KBM-7 (cell line): Measurements from ENCODE around the gene DCLK1.

Source experiments
- DNase-seq: peaks from one replicate; pipeline ENCODE4 v3.0.0-alpha.2; 2015
- in situ Hi-C: fragments of 300-500 bp; cut with MboI; formaldehyde crosslinking; loops from 2 replicates; pipeline ENCODE4 v1.14.3; 2020; ENCODE audit warnings: low sequenced_read_pairs, low pct_unique_long_range_greater_than_20kb, mixed read lengths

The DCLK1 gene

GRCh38 chr13:35926859-35927530 is 204.2 kb downstream of the DCLK1 start:
- in situ Hi-C loops: no loop called here
- DNase-seq: no peak

DNA sequence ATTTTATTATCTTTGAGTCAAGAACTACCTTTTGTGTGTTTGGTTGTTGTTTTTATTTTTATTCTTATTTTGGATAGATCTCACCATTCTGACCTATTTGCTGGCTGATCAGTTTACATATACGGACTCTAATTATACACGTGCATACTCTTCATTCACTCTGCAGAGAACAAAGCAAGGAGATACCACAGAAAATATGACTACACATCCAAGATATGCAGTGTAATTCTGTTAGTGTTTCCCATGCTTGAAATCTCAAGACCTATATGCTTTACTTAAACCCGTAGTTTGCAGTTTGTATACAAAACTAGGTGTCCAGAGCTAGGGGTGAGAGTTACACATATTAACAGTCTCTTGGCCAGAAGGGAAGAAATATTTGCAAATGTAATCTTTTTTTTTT is 205.5 kb downstream of the DCLK1 start:
- in situ Hi-C loops: no loop called here
- no peak for DNase-seq

DNA sequence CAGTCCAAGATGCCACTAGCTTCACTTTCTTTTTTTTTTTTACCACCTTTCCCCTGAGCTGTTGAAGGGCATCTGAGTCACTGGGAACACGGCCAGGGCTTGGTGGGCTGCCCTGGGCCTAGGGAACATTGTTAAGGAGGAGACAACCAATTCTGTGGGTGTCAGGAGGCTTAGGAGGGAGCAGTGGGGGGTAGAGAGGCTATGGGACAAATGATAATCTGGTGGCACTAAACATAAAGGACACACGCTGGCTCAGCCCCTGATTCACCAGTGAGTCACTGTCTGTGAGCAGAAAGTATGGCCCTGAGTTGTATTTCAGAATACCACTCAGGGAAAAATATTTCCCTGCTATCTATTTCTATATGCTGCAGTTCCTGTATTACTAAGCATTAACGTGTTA is 207.8 kb downstream of the DCLK1 start:
- no peak for DNase-seq
- in situ Hi-C loops: no loop called here

DNA sequence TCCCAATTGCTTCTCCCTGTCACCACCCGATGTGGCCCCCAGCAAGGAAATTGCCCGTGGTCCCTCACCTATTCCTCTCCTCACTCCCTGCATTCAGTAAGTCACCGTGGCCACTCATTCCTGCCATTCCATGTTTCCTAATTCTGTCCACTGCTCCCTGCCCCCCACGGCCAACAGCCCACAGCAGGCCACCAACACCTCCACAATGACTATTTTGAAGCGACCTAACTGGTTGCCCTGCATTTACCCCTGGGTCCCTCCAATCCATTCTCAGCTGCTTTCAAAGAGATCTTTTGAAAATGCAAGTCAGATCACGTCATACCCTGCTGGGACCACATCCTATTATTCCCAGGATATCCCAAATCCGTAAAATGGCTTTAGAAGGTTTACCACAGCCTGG is 210.4 kb downstream of the DCLK1 start:
- in situ Hi-C loops: no loop called here
- DNase-seq: no peak

GRCh38 chr13:35917942-35918645 is 213.1 kb downstream of the DCLK1 start:
- no peak for DNase-seq
- in situ Hi-C loops: no loop called here

DNA sequence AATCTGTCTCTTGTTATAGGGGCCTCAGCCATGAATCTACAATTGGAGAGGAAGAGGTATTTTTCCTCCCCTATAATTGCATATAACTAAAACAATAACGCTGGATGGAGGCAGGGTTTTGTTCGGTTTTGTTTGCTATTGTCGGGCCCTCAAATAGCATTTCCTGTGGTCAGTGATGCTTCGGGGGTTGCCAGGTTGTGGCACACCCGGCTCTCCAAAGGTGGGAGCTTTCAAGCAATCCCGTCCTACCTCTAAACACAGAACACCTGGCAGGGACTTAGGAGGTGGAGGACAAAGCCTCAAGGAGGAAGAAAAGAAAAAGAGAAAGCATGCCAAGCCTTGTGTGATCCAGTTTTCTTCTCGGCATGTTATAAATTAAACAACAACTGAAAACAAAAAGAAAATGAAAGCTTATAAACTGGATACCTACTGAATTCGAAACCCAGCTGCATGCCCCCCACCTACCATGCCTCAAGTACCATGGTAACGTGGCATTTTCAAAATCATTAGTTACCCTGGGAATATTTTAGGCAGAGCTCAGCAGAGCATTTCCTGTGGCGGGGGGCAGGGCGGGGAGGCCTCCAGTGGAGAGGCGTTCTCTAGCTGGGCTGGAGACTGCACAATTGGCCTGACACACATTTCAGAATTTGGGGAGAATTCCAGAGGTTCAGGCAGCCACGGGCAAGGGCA is 213.8 kb downstream of the DCLK1 start:
- DNase-seq: no peak
- in situ Hi-C loops: no loop called here

- in situ Hi-C loops: no loop called here
- no peak for DNase-seq
These were observed 215.0 kb downstream of the DCLK1 start for GRCh38 chr13:35916146-35916545.

- no peak for DNase-seq
- in situ Hi-C loops: no loop called here
These were observed 216.5 kb downstream of the DCLK1 start for GRCh38 chr13:35914662-35915061.

DNA sequence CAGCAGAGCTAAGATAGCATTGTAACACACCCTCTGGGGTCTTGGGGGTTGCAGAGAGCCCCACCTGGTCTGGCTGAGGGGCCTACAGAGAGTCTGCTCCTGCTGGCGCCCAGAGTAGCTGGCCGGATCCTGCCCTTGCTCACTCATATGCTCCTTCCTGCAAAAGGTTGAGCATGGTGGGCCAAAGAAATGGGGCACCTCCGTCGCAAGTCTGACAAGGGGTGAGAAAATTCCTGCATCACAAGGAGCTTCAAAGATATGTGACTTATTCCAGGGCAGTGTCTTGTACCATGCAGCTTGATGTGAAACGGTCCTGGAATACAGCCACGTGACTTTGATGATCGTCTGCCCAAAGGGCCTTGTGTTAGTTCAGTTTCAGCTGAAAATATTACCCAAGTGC is 218.3 kb downstream of the DCLK1 start:
- in situ Hi-C loops: no loop called here
- DNase-seq: no peak

GRCh38 chr13:35909837-35910540 is 221.2 kb downstream of the DCLK1 start:
- no peak for DNase-seq
- in situ Hi-C loops: no loop called here

DNA sequence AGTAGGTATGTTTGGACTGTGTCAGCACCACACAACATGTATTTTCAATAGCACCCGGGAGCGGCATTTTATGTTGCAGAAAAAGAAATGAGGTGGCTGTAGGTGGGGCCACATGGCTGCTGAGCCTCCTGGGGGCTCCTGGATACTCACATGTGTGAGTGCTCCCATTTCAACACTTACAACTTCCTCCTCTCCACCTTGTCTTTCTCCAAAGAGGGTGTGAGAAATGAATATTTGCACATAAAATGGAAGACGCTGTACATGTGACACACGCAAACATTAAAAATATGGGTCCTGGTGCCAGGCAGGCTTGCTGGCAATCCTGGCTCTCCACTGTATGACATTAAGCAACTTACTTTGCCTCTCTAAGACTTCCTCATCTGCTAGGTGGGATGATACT is 222.1 kb downstream of the DCLK1 start:
- no peak for DNase-seq
- in situ Hi-C loops: no loop called here

DNA sequence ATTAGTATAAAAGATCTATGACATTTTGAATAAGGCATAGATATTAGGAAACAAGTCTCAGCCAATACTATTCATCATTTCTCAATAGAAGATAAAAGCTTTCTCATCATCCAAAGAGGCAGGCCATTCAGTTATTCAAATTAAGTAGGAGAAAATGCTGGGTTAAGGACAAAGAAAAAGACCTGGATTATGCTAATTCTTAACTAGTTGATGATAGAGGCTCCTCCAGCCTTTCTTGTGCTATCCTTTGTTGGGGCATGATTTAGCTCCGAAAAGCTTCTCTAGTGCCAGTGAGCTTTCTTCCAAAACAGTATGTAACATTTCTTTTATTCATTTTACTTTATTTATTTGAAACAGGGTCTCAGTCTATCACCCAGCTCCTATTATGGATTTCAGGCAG is 223.0 kb downstream of the DCLK1 start:
- DNase-seq: no peak

GRCh38 chr13:35906636-35907035 is 224.5 kb downstream of the DCLK1 start:
- DNase-seq: no peak
- in situ Hi-C loops: no loop called here

More for the DNA sequence above, 223.0 kb downstream of the DCLK1 start:
- in situ Hi-C loops: no loop called here

DNA sequence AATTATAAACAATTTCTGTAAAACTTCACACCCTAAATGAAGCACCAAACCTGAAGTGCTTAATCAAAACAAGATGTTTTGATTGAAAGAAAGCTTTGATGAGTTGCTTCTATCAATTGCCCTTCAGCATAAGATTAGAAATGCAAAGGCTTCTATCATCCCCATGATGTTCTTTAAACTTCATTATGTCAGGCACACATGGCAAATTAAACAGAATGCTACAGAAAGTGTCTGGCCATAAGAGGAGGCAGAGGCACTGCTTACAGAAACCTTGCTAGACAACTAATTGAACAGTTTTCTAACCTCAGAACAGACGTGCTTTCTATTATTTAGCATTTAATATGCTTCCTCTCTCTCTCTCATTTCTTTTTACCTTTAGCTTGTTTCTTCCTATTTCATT is 228.1 kb downstream of the DCLK1 start:
- DNase-seq: no peak
- in situ Hi-C loops: no loop called here

- DNase-seq: no peak
- in situ Hi-C loops: no loop called here
These were observed 233.1 kb downstream of the DCLK1 start for GRCh38 chr13:35898041-35898440.

DNA sequence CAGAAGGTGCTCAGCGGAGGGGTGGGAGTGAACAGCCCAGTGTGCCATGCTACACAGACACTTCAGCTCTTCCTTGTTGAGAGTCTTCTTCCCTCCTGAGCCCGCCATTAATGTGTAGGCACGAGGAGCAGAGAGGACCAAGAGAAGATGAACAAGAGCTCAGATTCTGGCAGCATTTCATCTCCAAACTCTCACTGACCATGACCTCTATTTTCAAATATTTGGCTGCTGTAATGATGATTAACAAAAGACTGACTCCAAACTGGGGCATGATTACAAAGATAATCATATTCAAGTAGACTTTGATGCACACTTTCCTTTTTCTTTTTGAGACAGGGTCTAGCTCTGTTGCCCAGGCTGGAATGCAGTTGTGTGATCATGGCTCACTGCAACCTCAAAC is 236.5 kb downstream of the DCLK1 start:
- in situ Hi-C loops: no loop called here
- no peak for DNase-seq

- no peak for DNase-seq
- in situ Hi-C loops: no loop called here
These were observed 238.1 kb downstream of the DCLK1 start for GRCh38 chr13:35892837-35893814.

DNA sequence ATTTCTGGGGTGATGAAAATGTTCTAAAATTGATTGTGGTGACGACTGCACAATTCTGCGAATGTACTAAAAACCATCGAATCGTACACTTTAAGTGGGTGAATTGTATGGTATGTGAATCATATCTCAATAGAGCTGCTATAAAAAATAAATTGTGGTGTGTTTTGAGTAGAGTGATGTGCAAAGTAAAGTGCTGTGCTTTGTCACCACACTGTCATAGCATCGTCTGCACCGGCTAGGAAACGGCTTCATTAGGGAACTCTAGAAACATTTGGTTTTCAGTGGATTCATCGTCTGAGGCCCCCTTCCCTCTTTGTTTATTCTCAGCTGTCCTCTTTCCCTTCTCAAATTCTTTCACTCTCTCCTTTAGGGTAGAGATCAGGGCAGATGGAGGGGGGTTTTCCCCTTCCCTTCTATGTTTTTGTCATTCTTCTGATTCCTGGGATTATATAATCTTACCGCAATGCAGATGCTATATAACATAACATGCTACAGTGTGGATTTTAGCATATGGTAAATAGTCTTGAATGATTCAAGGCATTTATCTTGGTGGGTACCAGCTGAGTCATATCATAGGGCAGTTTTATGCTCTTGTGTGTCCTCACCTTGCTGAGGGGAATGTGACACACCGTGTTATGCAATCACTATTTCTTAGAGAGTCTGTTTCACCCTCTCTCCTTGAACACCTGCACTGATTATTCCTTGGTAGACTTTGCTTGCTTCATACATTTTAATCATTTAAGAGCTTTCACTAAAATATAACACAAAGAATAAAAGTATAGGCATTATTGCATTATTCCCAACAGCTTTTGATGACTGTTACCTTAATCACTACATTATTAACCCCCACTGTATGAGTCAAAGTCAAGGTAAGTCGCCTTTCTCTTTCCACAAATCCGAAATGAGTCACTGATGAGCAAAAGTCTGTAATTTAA is 239.4 kb downstream of the DCLK1 start:
- in situ Hi-C loops: no loop called here

More for the DNA sequence above, 239.4 kb downstream of the DCLK1 start:
- DNase-seq: no peak
